Stomach (tissue), 4 donors: ENCODE data around the gene CDH12.

Experiments
- CTCF ChIP-seq, 7 experiments: fragments of 450-650 bp in 4 of 7; fragments of 200-600 bp in 3 of 7; sonication (generic) in 3 of 7; IDR thresholded peaks; one replicate each; pipeline ENCODE4 v1.5.1; 2016 to 2019; ENCODE audit warnings: antibody characterized with exemption in 7 of 7, control low read depth in 2 of 7, mild to moderate bottlenecking in 1 of 7
- POLR2A ChIP-seq, 4 donors: fragments of 450-650 bp; IDR thresholded peaks; one replicate each; pipeline ENCODE4 v1.6.1; 2016; ENCODE audit warnings: antibody characterized with exemption in 4 of 4, control low read depth in 2 of 4, mild to moderate bottlenecking in 1 of 4, moderate library complexity in 1 of 4
- POLR2AphosphoS5 ChIP-seq, 3 donors: sonication (generic); formaldehyde crosslinking; IDR thresholded peaks; one replicate each; pipeline ENCODE4 v1.6.1; 2016; ENCODE audit warnings: antibody characterized with exemption in 3 of 3

- TF ChIP-seq CTCF (IDR thresholded peaks at IDR 0.05): peak in 4 of 7 experiments; percentile 15 to 40 (median 37)
- no peak for TF ChIP-seq POLR2A (IDR thresholded peaks at IDR 0.05)
- TF ChIP-seq POLR2AphosphoS5 (IDR thresholded peaks at IDR 0.05): no peak
Observed at GRCh38 chr5:21919414-21920022, 933.6 kb downstream of the CDH12 start.
